ENCODE measurements around the gene PDLIM5.

DNA sequence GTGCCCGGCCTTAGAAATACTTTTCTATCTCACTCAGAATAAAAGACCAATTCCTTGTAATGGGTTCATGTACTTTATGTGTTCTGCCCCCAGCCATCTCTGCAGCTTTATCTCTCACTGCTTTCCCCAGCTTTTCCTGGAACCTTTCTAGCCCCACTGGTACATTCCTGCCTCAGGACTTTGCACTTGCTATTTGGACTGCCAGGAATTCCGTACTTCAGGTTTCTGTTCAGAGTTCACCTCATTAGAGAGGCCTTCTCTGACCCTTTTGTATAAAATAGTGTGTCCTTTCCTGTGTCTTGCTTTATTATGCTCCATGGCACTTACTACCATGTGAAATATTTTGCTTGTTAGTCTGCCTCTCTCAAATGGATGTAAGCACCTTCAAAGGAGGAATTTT, 112.5 kb downstream of the PDLIM5 start:
- TF ChIP-seq, protein P1, sequence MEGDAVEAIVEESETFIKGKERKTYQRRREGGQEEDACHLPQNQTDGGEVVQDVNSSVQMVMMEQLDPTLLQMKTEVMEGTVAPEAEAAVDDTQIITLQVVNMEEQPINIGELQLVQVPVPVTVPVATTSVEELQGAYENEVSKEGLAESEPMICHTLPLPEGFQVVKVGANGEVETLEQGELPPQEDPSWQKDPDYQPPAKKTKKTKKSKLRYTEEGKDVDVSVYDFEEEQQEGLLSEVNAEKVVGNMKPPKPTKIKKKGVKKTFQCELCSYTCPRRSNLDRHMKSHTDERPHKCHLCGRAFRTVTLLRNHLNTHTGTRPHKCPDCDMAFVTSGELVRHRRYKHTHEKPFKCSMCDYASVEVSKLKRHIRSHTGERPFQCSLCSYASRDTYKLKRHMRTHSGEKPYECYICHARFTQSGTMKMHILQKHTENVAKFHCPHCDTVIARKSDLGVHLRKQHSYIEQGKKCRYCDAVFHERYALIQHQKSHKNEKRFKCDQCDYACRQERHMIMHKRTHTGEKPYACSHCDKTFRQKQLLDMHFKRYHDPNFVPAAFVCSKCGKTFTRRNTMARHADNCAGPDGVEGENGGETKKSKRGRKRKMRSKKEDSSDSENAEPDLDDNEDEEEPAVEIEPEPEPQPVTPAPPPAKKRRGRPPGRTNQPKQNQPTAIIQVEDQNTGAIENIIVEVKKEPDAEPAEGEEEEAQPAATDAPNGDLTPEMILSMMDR (optimal IDR thresholded peaks at IDR 0.05 in 1 of 3, IDR thresholded peaks at IDR 0.05 in 1 of 3, conservative IDR thresholded peaks at IDR 0.05 in 1 of 3; ENCODE audit: extremely low read depth in 1 of 3, insufficient read depth in 2 of 3, low read length in 3 of 3): no peak
- TF ChIP-seq EZH2 (IDR thresholded peaks at IDR 0.05; ENCODE audit: low read length): no peak
